ENCODE measurements around the gene ERBB4. TPM values are rescaled to one million over a fixed set of nuclear protein-coding genes. Genes with fewer than 3 reads are reported as not detected.

Gene ERBB4
- total RNA-seq, 2 experiments from 2014 or later, result not detected

DNA sequence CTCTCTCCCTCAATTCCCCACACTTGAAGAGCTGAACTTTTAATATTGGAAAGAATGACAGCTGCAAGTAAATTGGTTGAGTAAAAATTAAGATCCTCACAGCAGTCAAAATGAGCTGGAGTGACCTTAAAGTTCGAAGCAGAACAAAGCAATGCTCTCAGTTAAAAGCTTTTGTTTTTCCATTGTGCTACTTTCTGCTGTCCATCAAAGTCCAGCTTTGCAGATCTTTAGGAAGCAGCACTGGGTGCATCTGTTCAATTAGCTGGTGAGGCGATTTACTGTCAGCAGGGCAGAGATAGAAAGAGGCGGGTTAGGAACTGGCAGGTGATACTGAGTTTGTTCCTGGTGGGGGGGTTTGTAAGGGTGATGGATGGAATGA lies 1147.4 kb downstream of the ERBB4 start:
- POLR2A ChIA-PET, result interaction anchor here (0.6 to 1.1 kb wide), 2 partner anchors 13 to 807 kb away, joined by 3 read pairs; no protein-coding TSS in a partner anchor

DNA sequence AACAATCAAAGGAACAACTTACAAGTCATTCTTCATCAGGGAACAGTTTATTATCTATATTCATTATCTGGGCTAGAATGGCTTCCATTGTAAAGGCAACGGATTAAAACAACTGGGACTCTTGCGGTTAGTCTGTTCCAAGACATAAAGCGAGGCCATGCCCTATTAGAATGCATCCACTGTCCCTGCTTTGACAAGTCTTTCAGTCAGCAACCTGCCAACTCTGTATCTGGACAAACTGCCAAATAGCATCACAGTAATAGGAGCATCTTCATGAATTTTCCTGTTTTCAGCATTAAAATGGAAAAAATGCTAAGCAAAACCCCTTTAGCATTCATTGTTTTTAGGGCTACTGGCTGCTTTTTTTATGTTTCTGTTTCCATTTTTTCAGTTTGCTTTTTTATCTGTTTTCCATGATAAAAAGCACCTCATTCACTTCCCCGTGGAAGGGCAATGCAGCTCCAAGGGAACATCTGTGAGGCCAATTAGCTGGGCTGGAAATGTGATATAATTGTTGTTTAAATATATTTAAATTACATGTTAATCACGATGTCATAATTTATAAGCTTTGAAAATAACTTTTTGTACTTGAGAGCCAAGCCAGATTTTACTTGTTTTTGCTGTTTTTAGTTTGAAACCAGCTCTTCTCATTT lies 1147.9 kb downstream of the ERBB4 start:
- H4K20me1 ChIP-seq (ENCODE audit: insufficient read depth, low read length), result no peaks in the 10 kb centered on the region
- no peak for DNase-seq (ENCODE audit: low spot score)
- H3K4me3 ChIP-seq (ENCODE audit: low read depth, low read length, poor library complexity, severe bottlenecking), result no peak overlapping the region
- BruUV-seq (replicated peaks), result no TSS peak
- TF ChIP-seq, protein P1, sequence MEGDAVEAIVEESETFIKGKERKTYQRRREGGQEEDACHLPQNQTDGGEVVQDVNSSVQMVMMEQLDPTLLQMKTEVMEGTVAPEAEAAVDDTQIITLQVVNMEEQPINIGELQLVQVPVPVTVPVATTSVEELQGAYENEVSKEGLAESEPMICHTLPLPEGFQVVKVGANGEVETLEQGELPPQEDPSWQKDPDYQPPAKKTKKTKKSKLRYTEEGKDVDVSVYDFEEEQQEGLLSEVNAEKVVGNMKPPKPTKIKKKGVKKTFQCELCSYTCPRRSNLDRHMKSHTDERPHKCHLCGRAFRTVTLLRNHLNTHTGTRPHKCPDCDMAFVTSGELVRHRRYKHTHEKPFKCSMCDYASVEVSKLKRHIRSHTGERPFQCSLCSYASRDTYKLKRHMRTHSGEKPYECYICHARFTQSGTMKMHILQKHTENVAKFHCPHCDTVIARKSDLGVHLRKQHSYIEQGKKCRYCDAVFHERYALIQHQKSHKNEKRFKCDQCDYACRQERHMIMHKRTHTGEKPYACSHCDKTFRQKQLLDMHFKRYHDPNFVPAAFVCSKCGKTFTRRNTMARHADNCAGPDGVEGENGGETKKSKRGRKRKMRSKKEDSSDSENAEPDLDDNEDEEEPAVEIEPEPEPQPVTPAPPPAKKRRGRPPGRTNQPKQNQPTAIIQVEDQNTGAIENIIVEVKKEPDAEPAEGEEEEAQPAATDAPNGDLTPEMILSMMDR (conservative IDR thresholded peaks at IDR 0.05; ENCODE audit: low read length), result no peak
- no peak for TF ChIP-seq EZH2phosphoT487 (IDR thresholded peaks at IDR 0.05; ENCODE audit: borderline replicate concordance, low read depth, low read length)
- H3K4me2 ChIP-seq (ENCODE audit: low read length), result no peak overlapping the region
- H3K4me1 ChIP-seq (ENCODE audit: insufficient read depth, low read length, poor library complexity, severe bottlenecking), result no peaks in the 10 kb centered on the region
- H3K9me3 ChIP-seq (ENCODE audit: low read length), result no peaks in the 10 kb centered on the region
- ChIA-PET POLR2A (interaction anchor here (0.6 to 1.1 kb wide), 2 partner anchors 14 to 808 kb away, joined by 3 read pairs; no protein-coding TSS in a partner anchor), CTCF (ENCODE audit: unreplicated experiment) (no interaction called here)
- peak overlapping the region; percentile 49; the same call in 1 of the 2 replicates for H2AFZ ChIP-seq (ENCODE audit: low read length)
- H3K9me2 ChIP-seq (ENCODE audit: insufficient read depth, low read length), result no peaks in the 10 kb centered on the region
- no peaks in the 10 kb centered on the region for H3K79me2 ChIP-seq (ENCODE audit: insufficient read depth, low read depth, low read length)
- intact Hi-C loops (cut with micrococcal nuclease; ENCODE audit: unreplicated experiment), result no loop called here
- no peaks in the 10 kb centered on the region for H3K36me3 ChIP-seq (ENCODE audit: insufficient read depth, low read length)
- no peak overlapping the region for H3K27ac ChIP-seq (ENCODE audit: low read depth, low read length, poor library complexity, severe bottlenecking)

More for the DNA sequence above, 1147.4 kb downstream of the ERBB4 start:
- intact Hi-C loops (cut with micrococcal nuclease; ENCODE audit: unreplicated experiment), result no loop called here
- Histone ChIP-seq H3K27ac (ENCODE audit: low read depth, low read length, poor library complexity, severe bottlenecking) (no peak overlapping the region), H3K4me2 (ENCODE audit: low read length) (no peak overlapping the region), H3K36me3 (ENCODE audit: insufficient read depth, low read length) (no peaks in the 10 kb centered on the region), H3K9me3 (ENCODE audit: low read length) (no peaks in the 10 kb centered on the region), H4K20me1 (ENCODE audit: insufficient read depth, low read length) (no peaks in the 10 kb centered on the region), H3K4me1 (ENCODE audit: insufficient read depth, low read length, poor library complexity, severe bottlenecking) (no peaks in the 10 kb centered on the region), H3K9me2 (ENCODE audit: insufficient read depth, low read length) (no peaks in the 10 kb centered on the region), H3K4me3 (ENCODE audit: low read depth, low read length, poor library complexity, severe bottlenecking) (no peak overlapping the region), H3K79me2 (ENCODE audit: insufficient read depth, low read depth, low read length) (no peaks in the 10 kb centered on the region), H2AFZ (ENCODE audit: low read length) (peak overlapping the region; percentile 49; the same call in 1 of the 2 replicates)
- BruUV-seq (replicated peaks), result no TSS peak
- CTCF ChIA-PET (ENCODE audit: unreplicated experiment), result no interaction called here
- DNase-seq (ENCODE audit: low spot score), result no peak
- TF ChIP-seq, protein P1 (conservative IDR thresholded peaks at IDR 0.05; ENCODE audit: low read length), result no peak
- no peak for TF ChIP-seq EZH2phosphoT487 (IDR thresholded peaks at IDR 0.05; ENCODE audit: borderline replicate concordance, low read depth, low read length)

DNA sequence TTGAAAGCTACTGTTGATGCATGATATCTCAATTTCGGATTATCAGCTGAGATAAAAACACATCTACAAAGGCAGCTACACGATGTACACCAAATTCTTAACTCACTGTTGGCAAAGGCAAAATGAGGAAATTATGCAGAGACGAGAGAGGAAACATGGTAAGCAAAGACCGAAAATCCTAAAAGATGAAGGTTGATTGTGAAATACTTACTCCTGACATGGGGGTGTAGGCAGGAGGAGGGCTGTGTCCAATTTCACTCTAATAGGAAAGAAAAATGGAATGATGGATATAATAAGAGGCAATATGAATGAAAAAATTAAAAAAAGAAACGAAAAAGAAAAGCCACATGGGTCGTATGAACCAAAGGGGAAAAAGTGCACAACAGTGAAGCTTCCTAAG lies 1150.9 kb downstream of the ERBB4 start:
- no peak overlapping the region for H3K4me3 ChIP-seq (ENCODE audit: low read depth, low read length, poor library complexity, severe bottlenecking)
- no peak overlapping the region for H3K4me2 ChIP-seq (ENCODE audit: low read length)
- ChIA-PET POLR2A (interaction anchor here (0.5 to 1.1 kb wide), 3 partner anchors 12 to 270 kb away, joined by 3 to 4 read pairs (median 4); no protein-coding TSS in a partner anchor), CTCF (ENCODE audit: unreplicated experiment) (no interaction called here)
- H3K9me3 ChIP-seq (ENCODE audit: low read length), result no peaks in the 10 kb centered on the region
- BruUV-seq (replicated peaks), result no TSS peak
- no peaks in the 10 kb centered on the region for H3K9me2 ChIP-seq (ENCODE audit: insufficient read depth, low read length)
- no peaks in the 10 kb centered on the region for H3K4me1 ChIP-seq (ENCODE audit: insufficient read depth, low read length, poor library complexity, severe bottlenecking)
- no peaks in the 10 kb centered on the region for H3K36me3 ChIP-seq (ENCODE audit: insufficient read depth, low read length)
- no peak for DNase-seq (ENCODE audit: low spot score)
- no peak overlapping the region for H3K27ac ChIP-seq (ENCODE audit: low read depth, low read length, poor library complexity, severe bottlenecking)
- intact Hi-C loops (cut with micrococcal nuclease; ENCODE audit: unreplicated experiment), result no loop called here
- H4K20me1 ChIP-seq (ENCODE audit: insufficient read depth, low read length), result no peaks in the 10 kb centered on the region
- no peaks in the 10 kb centered on the region for H3K79me2 ChIP-seq (ENCODE audit: insufficient read depth, low read depth, low read length)
- H2AFZ ChIP-seq (ENCODE audit: low read length), result peak overlapping the region; percentile 21; the same call in 1 of the 2 replicates
- TF ChIP-seq, protein P1 (conservative IDR thresholded peaks at IDR 0.05; ENCODE audit: low read length), result no peak
- no peak for TF ChIP-seq EZH2phosphoT487 (IDR thresholded peaks at IDR 0.05; ENCODE audit: borderline replicate concordance, low read depth, low read length)
